CD4-positive, alpha-beta T cell treated with Interleukin-4 for 4 hours (primary cell): ENCODE results near the gene GNB2.
"Not testable (repeated sequence)": the region's sequence is repeated elsewhere in the genome, so short reads cannot be mapped to it uniquely, and the experiment has no call there.

Experiments used
- DNase-seq: peaks from one replicate; pipeline ENCODE4 v3.0.0-alpha.2; 2020

The GNB2 gene

GRCh38 chr7:100673302-100673941 lies at the start of gene GNB2:
TSS of gene GNB2 (plus strand) at chr7:100673740. CDS start at chr7:100676266, 2,526 bp downstream.
- peak; percentile 100 for DNase-seq

- no peak for DNase-seq
These were observed 49.4 kb upstream of the GNB2 start for GRCh38 chr7:100623951-100624824.

GRCh38 chr7:100626055-100626454 lies 47.5 kb upstream of the GNB2 start:
- DNase-seq: no peak

- DNase-seq: peak; percentile 90
These were observed 46.9 kb upstream of the GNB2 start for GRCh38 chr7:100626530-100627237.

GRCh38 chr7:100627238-100627549 lies 46.3 kb upstream of the GNB2 start:
- no peak for DNase-seq

- DNase-seq: peak; percentile 6
These were observed 44.3 kb upstream of the GNB2 start for GRCh38 chr7:100629117-100629716.

GRCh38 chr7:100630066-100630465 lies 43.5 kb upstream of the GNB2 start:
- no peak for DNase-seq

GRCh38 chr7:100632951-100633717 lies 40.4 kb upstream of the GNB2 start:
- peak; percentile 57 for DNase-seq

GRCh38 chr7:100639995-100640516 lies 33.5 kb upstream of the GNB2 start:
- no peak for DNase-seq

- no peak for DNase-seq
These were observed 32.8 kb upstream of the GNB2 start for GRCh38 chr7:100640517-100641440.

- DNase-seq: no peak
These were observed 32.1 kb upstream of the GNB2 start, which contains the start of gene TFR2 for GRCh38 chr7:100641463-100641859. TSS of gene TFR2 (minus strand) at chr7:100641552. CDS start at chr7:100641509, 43 bp downstream.

- no peak for DNase-seq
These were observed 31.5 kb upstream of the GNB2 start for GRCh38 chr7:100641860-100642533.

GRCh38 chr7:100642534-100642907 lies 31.0 kb upstream of the GNB2 start:
- no peak for DNase-seq

GRCh38 chr7:100649826-100650565 lies 23.5 kb upstream of the GNB2 start:
- no peak for DNase-seq

- no peak for DNase-seq
These were observed 18.4 kb upstream of the GNB2 start for GRCh38 chr7:100654908-100655831.

- DNase-seq: peak; percentile 28
These were observed 17.4 kb upstream of the GNB2 start, which contains the start of gene ACTL6B for GRCh38 chr7:100655908-100656674. TSS of gene ACTL6B (minus strand) at chr7:100656448. CDS start at chr7:100656354, 94 bp downstream.

- DNase-seq: not testable (repeated sequence)
These were observed 11.3 kb upstream of the GNB2 start for GRCh38 chr7:100662194-100662776.
